ENCODE data around the gene APH1B.

The APH1B gene

GRCh38 chr15:63241316-63241715 is 36.1 kb upstream of the APH1B start:
- TF ChIP-seq CTCF (IDR thresholded peaks at IDR 0.05; ENCODE audit: low read depth, low read length), result no peak
- DNase-seq (ENCODE audit: low read depth, low spot score), result no peak
- in situ Hi-C loops (cut with HindIII; ENCODE audit: low sequenced_read_pairs), result no loop called here
- no peak overlapping the region for H3K4me3 ChIP-seq (ENCODE audit: low read depth, low read length)

- H3K4me3 ChIP-seq (ENCODE audit: low read depth, low read length), result no peak overlapping the region
- in situ Hi-C loops (cut with HindIII; ENCODE audit: low sequenced_read_pairs), result no loop called here
- TF ChIP-seq CTCF (IDR thresholded peaks at IDR 0.05; ENCODE audit: low read depth, low read length), result no peak
- DNase-seq (ENCODE audit: low read depth, low spot score), result no peak
Measured at GRCh38 chr15:63243101-63243500, 34.3 kb upstream of the APH1B start.

GRCh38 chr15:63243776-63244175 is 33.6 kb upstream of the APH1B start:
- H3K4me3 ChIP-seq (ENCODE audit: low read depth, low read length), result no peak overlapping the region
- no peak for TF ChIP-seq CTCF (IDR thresholded peaks at IDR 0.05; ENCODE audit: low read depth, low read length)
- no peak for DNase-seq (ENCODE audit: low read depth, low spot score)
- in situ Hi-C loops (cut with HindIII; ENCODE audit: low sequenced_read_pairs), result no loop called here

GRCh38 chr15:63244399-63244798 is 33.0 kb upstream of the APH1B start:
- no peak overlapping the region for H3K4me3 ChIP-seq (ENCODE audit: low read depth, low read length)
- no peak for TF ChIP-seq CTCF (IDR thresholded peaks at IDR 0.05; ENCODE audit: low read depth, low read length)
- in situ Hi-C loops (cut with HindIII; ENCODE audit: low sequenced_read_pairs), result no loop called here
- DNase-seq (ENCODE audit: low read depth, low spot score), result peak; percentile 43

GRCh38 chr15:63244976-63245645 is 32.3 kb upstream of the APH1B start:
- TF ChIP-seq CTCF (IDR thresholded peaks at IDR 0.05; ENCODE audit: low read depth, low read length), result no peak

GRCh38 chr15:63246691-63247469 is 30.5 kb upstream of the APH1B start:
- no peak overlapping the region for H3K4me3 ChIP-seq (ENCODE audit: low read depth, low read length)
- in situ Hi-C loops (cut with HindIII; ENCODE audit: low sequenced_read_pairs), result no loop called here
- no peak for TF ChIP-seq CTCF (IDR thresholded peaks at IDR 0.05; ENCODE audit: low read depth, low read length)
- DNase-seq (ENCODE audit: low read depth, low spot score), result peak; percentile 43

More at GRCh38 chr15:63244976-63245645, 32.3 kb upstream of the APH1B start:
- no peak for DNase-seq (ENCODE audit: low read depth, low spot score)
- in situ Hi-C loops (cut with HindIII; ENCODE audit: low sequenced_read_pairs), result no loop called here
- no peak overlapping the region for H3K4me3 ChIP-seq (ENCODE audit: low read depth, low read length)
